HepG2 (cell line): ENCODE results near the gene TSPAN9. TPM values are rescaled to one million over a fixed set of nuclear protein-coding genes. Genes with fewer than 3 reads are reported as not detected.

ENCODE experiments used
- ATF1 ChIP-seq: IDR thresholded peaks from 2 replicates; pipeline ENCODE4 v1.6.1; 2016; ENCODE audit warnings: mild to moderate bottlenecking, control low read depth
- ATRX ChIP-seq: sonication (generic); formaldehyde crosslinking; IDR thresholded peaks from 2 replicates; pipeline ENCODE4 v1.4.0; 2020; ENCODE audit warnings: missing genetic modification reagents, borderline replicate concordance
- CREB1 ChIP-seq, 2 experiments: fragments of 450-650 bp in 1 of 2; IDR thresholded peaks; 2 replicates each; pipeline ENCODE4 v1.6.1; 2016 to 2017; ENCODE audit warnings: control low read depth in 1 of 2, mild to moderate bottlenecking in 1 of 2, missing compliant biosample characterization in 1 of 2, missing genetic modification characterization in 1 of 2
- DDIT3 ChIP-seq: sonication (generic); formaldehyde crosslinking; IDR thresholded peaks from 2 replicates; pipeline ENCODE4 v1.4.0; 2020; ENCODE audit warnings: mild to moderate bottlenecking, missing genetic modification reagents
- EEA1 ChIP-seq: sonication (generic); formaldehyde crosslinking; IDR thresholded peaks from 2 replicates; pipeline ENCODE4 v1.5.1; 2020; ENCODE audit warnings: mild to moderate bottlenecking, missing genetic modification reagents, borderline replicate concordance
- GFI1 ChIP-seq: sonication (generic); formaldehyde crosslinking; IDR thresholded peaks from 2 replicates; pipeline ENCODE4 v1.5.0; 2020; ENCODE audit warnings: missing genetic modification reagents, mild to moderate bottlenecking, borderline replicate concordance
- KAT8 ChIP-seq: IDR thresholded peaks from 2 replicates; pipeline ENCODE4 v1.6.1; 2016; ENCODE audit warnings: missing genetic modification reagents, missing compliant biosample characterization
- KLF6 ChIP-seq: IDR thresholded peaks from 2 replicates; pipeline ENCODE4 v1.8.0; 2016; ENCODE audit warnings: missing biosample characterization, missing genetic modification reagents
- KMT2A ChIP-seq: sonication (generic); formaldehyde crosslinking; IDR thresholded peaks from 2 replicates; pipeline ENCODE4 v1.4.0; 2020; ENCODE audit warnings: missing genetic modification reagents
- KMT2B ChIP-seq: IDR thresholded peaks from 2 replicates; pipeline ENCODE4 v1.6.1; 2016; ENCODE audit warnings: missing genetic modification reagents, missing compliant biosample characterization
- MAX ChIP-seq: IDR thresholded peaks from 2 replicates; pipeline ENCODE4 v1.6.1; 2012; ENCODE audit warnings: inconsistent platforms
- PTBP1 ChIP-seq: fragments of 200-400 bp; formaldehyde crosslinking; IDR thresholded peaks from 2 replicates; pipeline ENCODE4 v1.6.1; 2018; ENCODE audit warnings: low read length, low read depth; ENCODE audit not compliant: poor library complexity, severe bottlenecking
- REXO4 ChIP-seq: sonication (generic); formaldehyde crosslinking; IDR thresholded peaks from 2 replicates; pipeline ENCODE4 v1.8.0; 2022; ENCODE audit warnings: missing genetic modification reagents, mild to moderate bottlenecking, borderline replicate concordance
- SP1 ChIP-seq, 2 experiments: fragments of 450-650 bp in 1 of 2; sonication (generic) in 1 of 2; formaldehyde crosslinking in 1 of 2; IDR thresholded peaks; 2 replicates each; pipeline versions ENCODE4 v1.4.0 to v1.6.1; 2016 to 2020; ENCODE audit warnings: missing genetic modification reagents in 1 of 2
- TBX3 ChIP-seq: fragments of 450-650 bp; IDR thresholded peaks from 2 replicates; pipeline ENCODE4 v1.6.1; 2017; ENCODE audit warnings: antibody characterized with exemption, mild to moderate bottlenecking, inconsistent platforms, borderline replicate concordance
- XBP1 ChIP-seq: sonication (generic); formaldehyde crosslinking; IDR thresholded peaks from 2 replicates; pipeline ENCODE4 v1.5.0; 2020; ENCODE audit warnings: missing genetic modification reagents
- ZKSCAN5 ChIP-seq: sonication (generic); formaldehyde crosslinking; IDR thresholded peaks from 2 replicates; pipeline ENCODE4 v1.5.1; 2020; ENCODE audit warnings: mild to moderate bottlenecking, missing genetic modification reagents
- ZNF10 ChIP-seq: sonication (generic); formaldehyde crosslinking; IDR thresholded peaks from 2 replicates; pipeline ENCODE4 v1.4.0; 2020; ENCODE audit warnings: mild to moderate bottlenecking, low read depth, missing genetic modification reagents, borderline replicate concordance
- ZNF12 ChIP-seq: sonication (generic); formaldehyde crosslinking; IDR thresholded peaks from 2 replicates; pipeline ENCODE4 v1.5.0; 2020; ENCODE audit warnings: missing genetic modification reagents
- ZNF124 ChIP-seq: sonication (generic); formaldehyde crosslinking; IDR thresholded peaks from 2 replicates; pipeline ENCODE4 v1.4.0; 2020; ENCODE audit warnings: missing genetic modification reagents
- ZNF253 ChIP-seq: sonication (generic); formaldehyde crosslinking; IDR thresholded peaks from 2 replicates; pipeline ENCODE4 v1.8.0; 2022; ENCODE audit warnings: mild to moderate bottlenecking, missing genetic modification reagents, borderline replicate concordance
- ZNF256 ChIP-seq: sonication (generic); formaldehyde crosslinking; conservative IDR thresholded peaks from 2 replicates; pipeline ENCODE4 v1.4.0; 2020; ENCODE audit warnings: missing genetic modification reagents
- ZNF263 ChIP-seq: sonication (generic); formaldehyde crosslinking; IDR thresholded peaks from 2 replicates; pipeline ENCODE4 v1.4.0; 2020; ENCODE audit warnings: missing genetic modification reagents
- ZNF3 ChIP-seq: IDR thresholded peaks from 2 replicates; pipeline ENCODE4 v1.7.0; 2017; ENCODE audit warnings: inconsistent platforms
- ZNF367 ChIP-seq: sonication (generic); formaldehyde crosslinking; IDR thresholded peaks from 2 replicates; pipeline ENCODE4 v1.4.0; 2020; ENCODE audit warnings: missing genetic modification reagents, borderline replicate concordance
- ZNF510 ChIP-seq: sonication (generic); formaldehyde crosslinking; IDR thresholded peaks from 2 replicates; pipeline ENCODE4 v1.4.0; 2020; ENCODE audit warnings: low read depth, mild to moderate bottlenecking, missing genetic modification reagents
- ZNF567 ChIP-seq: sonication (generic); formaldehyde crosslinking; IDR thresholded peaks from 2 replicates; pipeline ENCODE4 v1.8.1; 2023; ENCODE audit warnings: mild to moderate bottlenecking, missing genetic modification reagents, borderline replicate concordance
- polyA plus RNA-seq, 8 experiments: library from polyadenylated mRNA; depleted of rRNA in 3 of 8; stranded (reverse) in 7 of 8; unstranded in 1 of 8; fragments of >200 nt; fragmentation: Illumina TruSeq in 4 of 8; extraction: Trizol in 4 of 8; gene quantifications; 2 replicates each; pipeline versions ENCODE4 v1.2.1 to v1.2.3, GENCODE V29; 2011 to 2016; ENCODE audit warnings: low read depth in 4 of 8, missing spikeins in 1 of 8, mixed read lengths in 1 of 8; ENCODE audit not compliant: insufficient read depth in 1 of 8
- total RNA-seq, 5 experiments: library from RNA; depleted of rRNA; stranded (reverse); fragments of >200 nt; fragmentation: Illumina TruSeq; extraction: Trizol; gene quantifications; 2 replicates each; pipeline ENCODE4 v1.2.3, GENCODE V29; 2016; ENCODE audit warnings: low read depth in 1 of 5
- TF ChIP-seq, protein P1 (sequence below): sonication (generic); formaldehyde crosslinking; IDR thresholded peaks from 2 replicates; pipeline ENCODE4 v1.4.0; 2020; ENCODE audit warnings: missing genetic modification reagents

The TSPAN9 gene
- total and polyA plus RNA-seq, 2 of the 13 experiments (the other 11 are each of a cell fraction or from before 2014, with no cell fraction given) = 18.1 to 42.3 TPM

- TF ChIP-seq ZNF263 (CRISPR knock-in tag) (no peak), XBP1 (CRISPR knock-in tag) (no peak), KMT2B (no peak), ZNF367 (CRISPR knock-in tag) (no peak), ZKSCAN5 (CRISPR knock-in tag) (no peak), EEA1 (CRISPR knock-in tag) (no peak), MAX (peak; percentile 44; the same call in 1 of the 2 replicates), ATRX (no peak), ZNF3 (CRISPR knock-in tag) (no peak), TBX3 (no peak), ZNF256 (CRISPR knock-in tag) (no peak), ZNF510 (CRISPR knock-in tag) (no peak), CREB1 (IDR thresholded peaks at IDR 0.05) (no peak), CREB1 (CRISPR knock-in tag; IDR thresholded peaks at IDR 0.05) (peak; percentile 60; the same call in 1 of the 2 replicates), DDIT3 (CRISPR knock-in tag) (no peak), KLF6 (CRISPR knock-in tag) (no peak), ZNF253 (no peak), ZNF567 (CRISPR knock-in tag) (no peak), SP1 (IDR thresholded peaks at IDR 0.05) (no peak), SP1 (CRISPR knock-in tag; IDR thresholded peaks at IDR 0.05) (no peak), REXO4 (CRISPR knock-in tag) (no peak), KAT8 (CRISPR knock-in tag) (peak; percentile 79), PTBP1 (no peak), ZNF124 (CRISPR knock-in tag) (peak; percentile 69; the same call in 1 of the 2 replicates), ZNF10 (no peak), ZNF12 (CRISPR knock-in tag) (no peak), ATF1 (CRISPR knock-in tag) (no peak), GFI1 (CRISPR knock-in tag) (no peak), KMT2A (CRISPR knock-in tag) (peak; percentile 46; the same call in 1 of the 2 replicates)
- TF ChIP-seq, protein P1, sequence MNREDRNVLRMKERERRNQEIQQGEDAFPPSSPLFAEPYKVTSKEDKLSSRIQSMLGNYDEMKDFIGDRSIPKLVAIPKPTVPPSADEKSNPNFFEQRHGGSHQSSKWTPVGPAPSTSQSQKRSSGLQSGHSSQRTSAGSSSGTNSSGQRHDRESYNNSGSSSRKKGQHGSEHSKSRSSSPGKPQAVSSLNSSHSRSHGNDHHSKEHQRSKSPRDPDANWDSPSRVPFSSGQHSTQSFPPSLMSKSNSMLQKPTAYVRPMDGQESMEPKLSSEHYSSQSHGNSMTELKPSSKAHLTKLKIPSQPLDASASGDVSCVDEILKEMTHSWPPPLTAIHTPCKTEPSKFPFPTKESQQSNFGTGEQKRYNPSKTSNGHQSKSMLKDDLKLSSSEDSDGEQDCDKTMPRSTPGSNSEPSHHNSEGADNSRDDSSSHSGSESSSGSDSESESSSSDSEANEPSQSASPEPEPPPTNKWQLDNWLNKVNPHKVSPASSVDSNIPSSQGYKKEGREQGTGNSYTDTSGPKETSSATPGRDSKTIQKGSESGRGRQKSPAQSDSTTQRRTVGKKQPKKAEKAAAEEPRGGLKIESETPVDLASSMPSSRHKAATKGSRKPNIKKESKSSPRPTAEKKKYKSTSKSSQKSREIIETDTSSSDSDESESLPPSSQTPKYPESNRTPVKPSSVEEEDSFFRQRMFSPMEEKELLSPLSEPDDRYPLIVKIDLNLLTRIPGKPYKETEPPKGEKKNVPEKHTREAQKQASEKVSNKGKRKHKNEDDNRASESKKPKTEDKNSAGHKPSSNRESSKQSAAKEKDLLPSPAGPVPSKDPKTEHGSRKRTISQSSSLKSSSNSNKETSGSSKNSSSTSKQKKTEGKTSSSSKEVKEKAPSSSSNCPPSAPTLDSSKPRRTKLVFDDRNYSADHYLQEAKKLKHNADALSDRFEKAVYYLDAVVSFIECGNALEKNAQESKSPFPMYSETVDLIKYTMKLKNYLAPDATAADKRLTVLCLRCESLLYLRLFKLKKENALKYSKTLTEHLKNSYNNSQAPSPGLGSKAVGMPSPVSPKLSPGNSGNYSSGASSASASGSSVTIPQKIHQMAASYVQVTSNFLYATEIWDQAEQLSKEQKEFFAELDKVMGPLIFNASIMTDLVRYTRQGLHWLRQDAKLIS (CRISPR knock-in tag) = no peak
These were observed 88.2 kb downstream of the TSPAN9 start (continued) for GRCh38 chr12:3165078-3165980.
